ENCODE data around the gene WBP2NL.
"Not testable (repeated sequence)": the region's sequence is repeated elsewhere in the genome, so short reads cannot be mapped to it uniquely, and the experiment has no call there.

WBP2NL gene, protein sequence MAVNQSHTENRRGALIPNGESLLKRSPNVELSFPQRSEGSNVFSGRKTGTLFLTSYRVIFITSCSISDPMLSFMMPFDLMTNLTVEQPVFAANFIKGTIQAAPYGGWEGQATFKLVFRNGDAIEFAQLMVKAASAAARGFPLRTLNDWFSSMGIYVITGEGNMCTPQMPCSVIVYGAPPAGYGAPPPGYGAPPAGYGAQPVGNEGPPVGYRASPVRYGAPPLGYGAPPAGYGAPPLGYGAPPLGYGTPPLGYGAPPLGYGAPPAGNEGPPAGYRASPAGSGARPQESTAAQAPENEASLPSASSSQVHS

DNA sequence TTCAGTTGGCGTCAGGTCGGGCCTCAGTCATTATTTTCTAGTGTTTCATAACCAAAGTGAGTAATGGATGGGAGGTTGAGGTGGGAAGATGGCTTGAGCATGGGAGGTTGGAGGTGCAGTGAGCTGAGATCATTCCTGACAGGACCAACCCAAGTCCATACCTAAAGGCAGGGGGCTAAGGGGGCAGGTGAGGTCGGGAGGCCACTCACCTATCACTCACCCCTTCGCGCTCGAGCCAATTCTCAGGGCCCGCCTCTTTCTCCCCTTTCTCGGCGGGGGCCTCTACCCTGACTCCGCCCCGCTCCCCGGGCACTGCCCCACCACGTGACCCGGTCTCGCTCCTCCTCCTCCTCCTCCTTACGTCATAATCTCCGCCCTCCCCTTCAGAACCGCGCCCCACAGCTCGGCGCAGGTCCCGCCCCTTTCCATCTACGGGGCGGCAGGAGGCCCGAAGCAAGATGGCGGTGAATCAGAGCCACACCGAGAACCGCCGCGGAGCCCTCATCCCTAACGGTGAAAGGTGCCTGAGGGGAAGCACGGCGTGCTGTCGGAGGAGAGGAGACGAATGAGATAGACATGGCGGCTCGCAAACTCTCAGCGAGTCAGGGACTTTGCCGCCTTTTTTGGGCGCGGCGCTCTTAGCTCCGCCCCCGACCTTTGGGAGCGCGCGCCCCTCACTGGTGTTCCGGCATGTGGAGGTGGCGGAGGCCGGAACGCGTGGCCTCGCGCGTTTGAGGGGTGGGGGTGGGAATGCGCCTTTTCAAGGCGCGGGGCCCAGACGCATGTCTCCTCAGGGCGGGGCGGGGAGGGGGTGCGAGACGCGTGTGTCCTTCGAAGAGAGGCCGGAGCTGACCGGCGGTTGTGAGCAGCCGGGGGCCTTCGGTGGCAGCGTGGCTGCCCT is at the start of gene WBP2NL:
Gene WBP2NL, plus strand, starts transcription at position 428 of the 901 bp plus-strand sequence. Its CDS starts 31 bp downstream, at position 459.
- in situ Hi-C loops (cut with MboI; ENCODE audit: low sequenced_read_pairs), result no loop called here

DNA sequence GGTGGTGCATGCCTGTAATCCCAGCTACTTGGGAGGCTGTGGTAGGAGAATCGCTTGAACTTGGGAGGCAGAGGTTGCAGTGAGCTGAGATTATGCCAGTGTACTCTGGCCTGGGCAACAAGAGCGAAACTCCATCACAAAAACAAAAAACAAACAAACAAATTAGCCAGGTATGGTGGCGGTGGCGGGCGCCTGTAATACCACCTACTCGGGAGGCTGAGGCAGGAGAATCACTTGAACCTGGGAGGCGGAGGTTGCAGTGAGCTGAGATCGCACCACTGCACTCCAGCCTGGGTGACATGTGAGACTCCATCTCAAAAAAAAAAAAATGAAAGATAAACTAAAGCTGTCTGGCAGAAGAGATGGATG is 49.7 kb upstream of the WBP2NL start:
- in situ Hi-C loops (cut with MboI; ENCODE audit: low sequenced_read_pairs), result not testable (repeated sequence)

DNA sequence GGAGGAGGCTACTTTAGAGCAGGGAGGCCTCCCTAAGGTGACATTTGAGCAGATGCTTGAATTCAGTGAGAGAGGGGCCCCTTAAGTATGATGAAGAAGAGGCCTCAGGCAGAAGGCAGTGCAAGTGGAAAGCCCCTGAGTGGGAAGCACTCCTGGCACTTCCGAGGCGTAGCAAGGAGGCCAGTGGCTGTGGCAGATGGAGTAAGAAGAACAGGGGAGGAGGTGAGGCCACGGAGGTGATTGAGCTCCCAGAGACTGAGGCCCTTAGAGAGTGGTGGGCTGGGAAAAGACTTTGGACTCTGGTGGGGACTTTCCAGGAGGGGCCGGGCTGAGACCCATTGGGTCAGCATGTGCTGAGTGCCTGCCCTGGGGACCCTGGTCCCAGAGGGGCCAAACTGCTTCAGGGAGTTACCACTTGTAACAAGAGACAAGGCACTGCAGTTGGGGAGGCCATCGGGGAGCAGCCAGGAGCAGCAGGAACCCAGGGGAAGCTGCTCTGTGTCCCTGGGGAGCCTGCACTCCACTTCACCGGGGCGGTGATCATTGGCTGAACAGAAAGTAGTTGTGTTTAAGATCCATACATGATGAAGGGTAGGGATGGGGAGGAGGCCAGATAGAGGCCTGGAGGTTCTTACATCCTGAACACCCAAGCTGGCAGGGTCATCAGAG is 49.2 kb upstream of the WBP2NL start:
- in situ Hi-C loops (cut with MboI; ENCODE audit: low sequenced_read_pairs), result no loop called here

DNA sequence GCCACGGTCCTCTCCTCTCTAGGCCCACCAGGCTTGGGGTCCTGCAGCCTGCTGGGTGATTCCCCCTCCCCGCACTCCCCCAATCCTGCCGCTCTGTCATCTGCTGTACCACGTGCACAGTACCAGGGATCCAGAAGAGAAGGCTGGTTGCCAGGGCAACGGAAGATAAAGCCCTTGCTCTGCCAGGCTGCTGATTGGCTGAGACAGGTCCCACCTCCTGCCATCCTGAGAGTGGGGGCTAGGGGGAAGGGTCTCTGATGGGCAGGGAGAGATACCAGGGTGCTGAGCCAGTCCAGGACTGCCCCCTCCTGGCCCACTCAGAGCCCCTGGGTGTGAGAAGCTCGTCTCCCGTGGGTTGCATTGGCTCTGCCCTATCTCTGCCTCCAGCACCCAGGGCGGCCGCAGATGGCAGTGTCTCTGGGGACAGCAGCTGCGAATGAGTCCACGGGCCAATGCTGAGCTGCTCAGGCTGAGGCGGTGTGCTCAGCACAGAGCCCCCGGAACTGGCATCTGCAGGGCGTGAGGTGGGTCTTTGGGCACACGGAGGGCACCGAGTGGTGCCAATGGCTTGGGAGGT is 46.6 kb upstream of the WBP2NL start, which contains the start of gene SMIM45:
Gene SMIM45, plus strand, starts transcription at position 253 of the 577 bp plus-strand sequence.
- in situ Hi-C loops (cut with MboI; ENCODE audit: low sequenced_read_pairs), result loop anchor here (25.0 kb wide), 1 partner anchor 510 kb away; no protein-coding TSS in a partner anchor

DNA sequence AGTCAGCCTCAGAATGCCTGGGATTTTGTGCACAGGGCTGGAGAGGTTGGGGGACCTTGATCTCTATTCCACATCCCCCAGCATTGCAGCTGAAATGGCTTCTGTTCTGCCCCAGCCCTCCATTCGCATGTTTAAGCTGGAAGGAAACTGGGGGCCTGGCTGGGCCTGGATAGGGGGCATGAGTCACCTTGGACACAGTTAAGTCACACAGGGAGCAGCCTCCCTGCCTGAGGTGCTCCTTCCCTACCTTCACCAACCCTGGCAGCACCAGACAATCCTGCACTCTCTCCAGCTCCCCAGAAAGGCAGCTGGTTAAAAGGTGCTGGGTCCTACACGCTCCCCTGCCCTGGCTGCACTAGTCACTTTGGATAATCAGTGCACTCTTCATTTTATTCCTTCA is 45.9 kb upstream of the WBP2NL start:
- in situ Hi-C loops (cut with MboI; ENCODE audit: low sequenced_read_pairs), result loop anchor here (25.0 kb wide), 1 partner anchor 510 kb away; no protein-coding TSS in a partner anchor

DNA sequence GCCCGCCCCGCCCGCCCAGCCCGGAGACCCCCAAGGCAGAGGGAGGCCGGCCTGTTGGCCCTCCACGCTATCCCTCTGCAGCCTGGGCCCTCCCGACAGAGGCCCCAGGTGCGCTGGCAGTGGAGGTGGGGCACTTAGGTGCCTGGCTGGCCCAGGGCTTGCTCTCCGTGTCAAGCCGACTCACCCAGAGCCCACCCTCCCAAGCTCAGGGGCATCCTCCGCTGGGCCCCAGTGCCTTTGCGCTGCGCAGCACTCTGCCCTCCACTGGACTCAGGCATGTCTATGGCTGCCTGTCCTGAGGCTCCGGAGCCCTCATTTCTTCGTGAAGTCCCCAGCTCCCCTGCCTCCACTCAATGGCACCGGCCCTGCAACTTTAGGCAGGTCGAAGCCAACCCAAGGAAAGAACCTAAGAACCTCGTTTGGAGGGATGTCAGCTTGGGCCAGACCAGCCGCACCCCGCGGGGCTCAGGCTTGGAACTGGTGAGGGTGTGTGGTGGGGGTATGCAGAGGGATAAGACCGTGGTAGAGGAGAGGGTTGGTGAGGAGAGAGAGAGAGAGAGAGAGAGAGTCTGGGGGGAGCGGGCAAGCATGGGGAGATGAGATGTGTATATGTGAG is 40.5 kb upstream of the WBP2NL start:
- in situ Hi-C loops (cut with MboI; ENCODE audit: low sequenced_read_pairs), result loop anchor here (25.0 kb wide), 1 partner anchor 504 kb away; no protein-coding TSS in a partner anchor

DNA sequence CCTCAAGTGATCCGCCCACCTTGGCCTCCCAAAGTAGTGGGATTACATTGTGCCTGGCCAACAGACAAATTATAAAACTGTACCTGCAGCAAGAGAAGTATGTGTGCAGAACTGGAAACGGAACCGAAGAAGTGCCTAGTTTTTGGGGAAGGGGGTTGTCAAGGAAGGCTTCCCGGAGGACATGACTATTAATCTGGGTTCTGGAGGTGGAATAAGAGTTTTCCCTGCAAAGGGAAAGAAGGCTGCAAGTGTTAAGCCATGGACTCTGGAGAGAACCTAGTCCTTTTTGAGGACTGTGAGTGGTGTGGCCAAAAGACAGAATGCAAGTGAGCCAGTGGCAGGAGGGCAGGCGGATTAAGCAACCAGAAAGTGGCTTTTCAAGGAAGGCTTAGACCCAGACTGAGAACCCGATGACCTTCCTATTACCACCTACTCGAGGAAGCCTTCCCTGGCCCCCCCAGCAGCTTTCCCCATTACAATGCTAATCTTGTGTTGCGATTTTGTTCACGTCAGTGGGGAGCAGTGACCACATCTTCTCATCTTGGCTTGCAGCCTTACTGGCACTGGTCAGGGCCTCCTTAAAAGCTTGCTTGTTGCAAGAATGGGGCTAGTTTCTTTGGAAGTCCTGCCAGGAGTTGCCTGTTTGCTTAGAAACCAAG is 35.0 kb upstream of the WBP2NL start:
- in situ Hi-C loops (cut with MboI; ENCODE audit: low sequenced_read_pairs), result loop anchor here (25.0 kb wide), 1 partner anchor 499 kb away; no protein-coding TSS in a partner anchor

DNA sequence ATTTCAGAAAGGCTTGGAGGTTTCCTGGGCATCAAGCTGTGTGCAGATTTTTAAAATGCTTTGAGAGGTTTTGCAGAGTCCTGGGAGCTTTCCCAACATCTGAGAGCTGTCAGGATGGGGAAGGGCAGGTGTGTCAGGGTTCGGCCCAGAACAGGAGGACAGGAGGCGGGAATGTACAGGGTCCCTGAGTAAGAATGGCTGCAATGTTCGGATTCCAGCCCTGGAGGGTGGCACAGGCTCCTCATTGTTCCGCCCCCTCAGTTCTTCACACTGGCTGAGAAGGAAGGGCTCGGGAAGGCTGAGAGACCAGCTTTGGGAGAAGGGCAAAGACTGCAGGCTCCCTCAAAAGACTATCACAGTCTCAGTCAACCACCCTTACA is 34.5 kb upstream of the WBP2NL start:
- in situ Hi-C loops (cut with MboI; ENCODE audit: low sequenced_read_pairs), result loop anchor here (25.0 kb wide), 1 partner anchor 498 kb away; no protein-coding TSS in a partner anchor

DNA sequence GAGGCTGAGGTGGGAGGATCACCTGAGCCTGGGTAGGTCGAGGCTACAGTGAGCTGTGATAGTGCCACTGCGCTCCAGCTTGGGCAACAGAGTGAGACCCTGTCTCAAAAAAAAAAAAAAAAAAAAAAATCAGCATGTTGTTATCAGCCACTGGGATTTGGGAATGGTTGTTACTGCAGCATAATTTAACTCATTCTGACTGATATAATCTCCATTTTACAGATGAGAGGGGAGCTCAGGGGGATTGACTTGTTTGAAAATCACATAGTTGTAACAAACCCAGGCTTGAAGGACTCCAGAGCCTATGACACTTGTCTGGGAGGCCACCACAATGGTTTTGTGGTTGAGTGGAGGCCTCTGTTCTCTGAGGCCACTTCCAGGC is 32.4 kb upstream of the WBP2NL start:
- in situ Hi-C loops (cut with MboI; ENCODE audit: low sequenced_read_pairs), result loop anchor here (25.0 kb wide), 1 partner anchor 496 kb away; no protein-coding TSS in a partner anchor

DNA sequence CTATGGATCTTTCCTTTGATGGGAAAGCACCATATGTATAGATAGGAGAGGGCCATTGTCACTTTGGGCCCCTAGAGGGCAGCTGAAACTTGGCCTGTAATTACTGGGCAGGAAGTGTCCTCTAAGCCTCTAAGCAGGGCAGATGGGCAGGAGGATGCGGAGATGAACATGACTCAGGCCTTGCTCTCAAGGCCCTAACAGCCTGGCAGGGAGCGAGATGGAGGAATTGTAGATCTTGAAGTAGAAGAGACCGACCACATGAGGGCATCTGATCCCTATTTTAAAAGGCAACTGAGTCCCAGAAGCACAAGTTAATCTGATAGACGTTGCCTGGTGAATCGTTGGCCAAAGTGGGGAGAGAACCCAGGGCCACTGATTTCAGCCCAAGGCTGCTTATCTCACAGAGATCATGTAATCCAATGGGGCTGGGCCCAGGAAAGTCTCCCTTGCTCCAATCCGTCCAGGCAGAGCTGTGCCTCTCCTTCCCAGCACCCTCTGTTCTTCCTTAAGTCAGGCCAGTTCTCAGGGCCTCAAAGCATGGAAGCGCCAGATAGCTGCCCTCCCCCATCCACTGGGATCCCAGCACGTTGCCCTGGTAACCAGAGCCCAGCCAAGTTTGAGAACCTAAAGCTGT is 31.9 kb upstream of the WBP2NL start:
- in situ Hi-C loops (cut with MboI; ENCODE audit: low sequenced_read_pairs), result loop anchor here (25.0 kb wide), 1 partner anchor 496 kb away; no protein-coding TSS in a partner anchor

DNA sequence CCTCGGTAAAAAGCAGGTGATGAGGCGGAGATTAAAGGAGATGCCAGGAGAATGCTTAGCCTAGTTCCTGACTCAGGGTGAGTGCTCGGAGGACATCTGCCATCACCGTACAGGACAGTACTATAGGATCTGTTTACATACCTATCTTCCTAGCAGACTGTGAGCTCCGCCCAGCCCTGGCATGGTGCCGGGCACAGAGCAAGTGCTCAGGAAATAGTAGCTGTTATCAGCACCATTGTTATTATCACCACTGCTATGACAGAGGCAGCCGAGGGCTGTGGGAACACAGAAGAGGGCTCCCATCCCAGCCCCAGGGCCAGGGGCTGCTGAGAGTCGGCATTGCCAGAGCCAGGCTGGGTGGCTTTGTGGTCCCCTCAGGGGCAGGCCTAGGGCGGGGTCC is 30.0 kb upstream of the WBP2NL start:
- in situ Hi-C loops (cut with MboI; ENCODE audit: low sequenced_read_pairs), result loop anchor here (25.0 kb wide), 1 partner anchor 494 kb away; no protein-coding TSS in a partner anchor

DNA sequence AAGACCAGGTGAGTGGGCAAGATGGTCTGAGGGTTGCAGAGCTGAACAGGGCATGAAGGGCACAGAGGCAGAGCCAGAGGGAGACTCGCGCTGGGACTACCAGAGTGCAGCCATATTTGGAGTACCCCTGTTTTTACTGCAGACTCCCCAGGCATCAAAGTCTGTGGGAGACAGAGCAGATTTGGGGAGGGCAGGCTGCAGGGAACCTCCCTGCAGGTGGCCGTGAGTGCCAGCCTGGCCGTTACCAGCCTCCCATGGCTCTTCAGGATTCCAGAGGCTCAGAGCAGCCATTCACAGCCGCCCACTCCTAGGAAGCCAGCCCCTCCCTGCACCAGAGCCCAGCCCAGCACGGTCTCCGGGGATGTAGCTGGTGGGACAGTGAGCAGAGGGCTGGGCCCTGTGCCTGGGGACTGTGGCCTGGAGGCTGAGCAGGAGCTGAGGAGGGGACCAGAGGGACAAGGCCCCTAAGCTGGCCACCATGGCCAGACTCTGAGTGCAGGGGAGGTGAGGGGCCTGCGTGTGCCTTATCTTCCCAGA is 29.4 kb upstream of the WBP2NL start, which contains the start of gene SEPTIN3:
Gene SEPTIN3, plus strand, starts transcription at position 334 of the 537 bp plus-strand sequence. CDS start 2,050 bp downstream, outside the sequence.
- in situ Hi-C loops (cut with MboI; ENCODE audit: low sequenced_read_pairs), result loop anchor here (25.0 kb wide), 1 partner anchor 493 kb away; no protein-coding TSS in a partner anchor

DNA sequence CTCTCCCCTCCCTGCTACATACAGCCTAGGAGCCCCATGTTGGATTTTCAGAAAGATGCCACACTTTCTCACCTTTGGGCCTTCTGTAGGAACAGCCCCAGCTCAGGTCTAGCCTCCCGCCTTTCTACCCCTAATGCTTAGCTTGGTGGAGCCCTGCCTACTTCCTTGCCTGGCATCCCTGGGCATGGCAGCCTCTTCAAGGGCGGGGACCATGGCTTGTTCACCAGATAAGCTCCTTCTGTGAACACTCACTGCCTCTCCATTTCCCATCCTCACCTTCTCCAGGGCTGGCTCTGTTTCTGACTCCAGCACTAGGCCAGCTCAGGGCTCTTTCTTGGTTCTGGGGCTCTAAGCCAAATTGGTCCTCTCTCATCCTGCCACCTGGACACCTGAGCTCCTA is 28.0 kb upstream of the WBP2NL start:
- in situ Hi-C loops (cut with MboI; ENCODE audit: low sequenced_read_pairs), result loop anchor here (25.0 kb wide), 1 partner anchor 492 kb away; no protein-coding TSS in a partner anchor

DNA sequence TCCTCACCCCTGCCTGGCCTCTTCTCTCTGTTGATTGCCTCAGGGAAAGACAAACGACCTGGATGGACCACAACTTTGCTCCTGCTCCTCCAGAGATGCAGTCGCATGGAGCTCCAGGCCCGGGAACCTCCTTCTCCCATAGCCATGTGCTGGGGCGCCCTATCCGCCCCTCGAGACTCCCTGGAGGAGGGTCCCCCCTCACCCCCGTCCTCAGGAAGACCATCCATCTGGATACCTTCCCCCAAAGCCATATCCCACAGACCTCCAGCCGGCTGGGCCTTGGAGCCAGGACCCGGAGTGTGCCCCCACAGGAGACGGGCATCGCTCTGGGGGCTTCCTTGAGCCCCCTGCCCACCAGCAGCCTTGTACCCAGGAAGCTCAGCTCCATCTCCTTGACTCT is 27.2 kb upstream of the WBP2NL start:
- in situ Hi-C loops (cut with MboI; ENCODE audit: low sequenced_read_pairs), result loop anchor here (25.0 kb wide), 1 partner anchor 491 kb away; no protein-coding TSS in a partner anchor

DNA sequence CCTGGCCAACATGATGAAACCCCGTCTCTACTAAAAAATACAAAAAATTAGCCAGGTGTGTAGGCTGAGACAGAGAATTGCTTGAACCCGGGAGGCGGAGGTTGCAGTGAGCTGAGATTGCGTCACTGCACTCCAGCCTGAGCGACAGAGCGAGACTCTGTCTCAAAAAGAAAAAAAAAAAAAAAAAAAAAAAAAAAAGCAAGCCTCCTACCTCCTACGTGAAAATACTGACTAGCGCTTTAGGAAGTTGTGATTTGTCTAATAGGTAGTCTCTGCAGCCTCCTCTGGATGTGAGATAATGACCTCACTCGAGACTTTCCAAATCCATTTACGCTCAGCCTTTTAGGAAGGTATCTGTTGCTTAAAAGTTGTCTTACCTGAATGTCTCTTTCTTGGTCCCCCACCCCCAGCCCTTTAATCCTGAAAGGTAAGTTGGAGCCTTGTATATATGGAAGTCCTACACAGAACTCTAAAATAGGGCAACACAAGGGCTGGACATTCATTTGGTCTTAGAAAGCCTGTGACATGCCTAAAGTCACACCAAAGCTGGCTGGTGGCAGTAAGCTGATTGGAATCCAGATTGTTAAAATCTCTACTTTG is 23.8 kb upstream of the WBP2NL start:
- in situ Hi-C loops (cut with MboI; ENCODE audit: low sequenced_read_pairs), result loop anchor here (25.0 kb wide), 1 partner anchor 488 kb away; no protein-coding TSS in a partner anchor

DNA sequence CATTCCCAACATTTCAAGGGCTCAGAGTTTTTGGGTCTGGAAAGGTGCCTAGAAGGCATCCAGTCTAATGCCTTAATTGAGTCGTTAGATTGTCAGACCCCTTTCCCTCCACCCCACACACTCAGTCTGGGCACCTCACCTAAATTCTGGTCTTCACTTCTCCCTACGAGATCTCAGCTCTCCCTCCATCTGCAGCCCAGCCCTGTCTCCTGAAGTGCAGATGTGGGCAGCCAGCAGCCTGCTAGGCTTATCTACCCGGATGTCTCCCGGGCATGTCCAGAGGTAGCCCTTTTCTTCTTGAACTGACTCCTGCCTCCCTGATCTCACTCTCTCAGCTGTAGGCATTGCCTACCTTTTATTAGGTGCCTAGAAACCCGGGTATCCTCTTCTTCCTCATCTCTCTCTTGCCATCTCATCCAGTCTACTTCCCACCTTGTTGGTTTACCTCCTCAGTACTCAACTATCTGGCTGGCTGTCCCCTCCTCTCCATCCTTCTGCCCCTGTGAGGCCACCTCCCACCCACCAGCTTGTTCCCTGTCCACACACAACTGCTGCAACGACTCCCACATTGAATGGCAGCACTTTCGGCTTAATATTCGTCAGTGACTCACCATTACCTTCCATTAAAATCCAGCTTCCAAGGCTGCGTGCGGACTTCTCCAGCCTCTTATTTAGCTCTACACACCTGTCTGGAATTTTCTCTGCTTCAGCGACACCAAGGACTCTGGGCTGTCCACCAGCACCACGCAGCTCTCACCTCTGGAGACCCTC is 23.1 kb upstream of the WBP2NL start:
- in situ Hi-C loops (cut with MboI; ENCODE audit: low sequenced_read_pairs), result no loop called here
